G401.6 (cell line): ENCODE data around the gene ATRIP.

ENCODE experiments used
- FAIRE-seq: peaks from 2 replicates; lab custom pipeline; 2012; peaks lifted over from hg19 to GRCh38; lab: Jason Lieb, UNC

ATRIP gene

GRCh38 chr3:48423883-48424695, 22.4 kb upstream of the ATRIP start:
- FAIRE-seq: no peak

- no peak for FAIRE-seq
Observed at GRCh38 chr3:48425281-48425812, 21.2 kb upstream of the ATRIP start.

- FAIRE-seq: no peak
Observed at GRCh38 chr3:48426401-48426909, 20.1 kb upstream of the ATRIP start.

- no peak for FAIRE-seq
Observed at GRCh38 chr3:48426944-48427629, 19.4 kb upstream of the ATRIP start.

- no peak for FAIRE-seq
Observed at GRCh38 chr3:48427630-48427962, 18.9 kb upstream of the ATRIP start.

DNA sequence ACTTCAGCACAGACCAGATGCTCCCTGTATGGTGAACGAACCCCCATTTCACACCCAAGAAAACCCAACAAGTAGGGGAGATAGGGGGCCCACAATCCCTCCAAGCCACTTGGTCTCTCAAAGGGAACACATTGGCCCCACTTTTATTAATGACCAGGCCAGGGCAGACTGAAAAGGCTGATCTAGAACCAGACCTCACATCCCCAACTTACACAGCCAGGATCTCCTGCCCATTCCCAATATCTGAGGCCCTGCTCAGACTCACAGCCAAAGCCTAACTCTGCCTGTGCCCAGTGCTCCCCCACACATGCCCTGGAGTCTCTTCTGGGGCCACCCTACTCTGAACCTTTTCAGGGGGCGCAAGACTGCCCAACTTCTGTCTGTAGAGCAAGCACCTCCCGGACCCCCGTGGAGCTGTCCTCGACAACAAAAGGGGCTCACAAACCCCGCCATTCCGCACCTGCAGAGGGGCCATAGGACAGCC, 18.4 kb upstream of the ATRIP start:
- FAIRE-seq: no peak

DNA sequence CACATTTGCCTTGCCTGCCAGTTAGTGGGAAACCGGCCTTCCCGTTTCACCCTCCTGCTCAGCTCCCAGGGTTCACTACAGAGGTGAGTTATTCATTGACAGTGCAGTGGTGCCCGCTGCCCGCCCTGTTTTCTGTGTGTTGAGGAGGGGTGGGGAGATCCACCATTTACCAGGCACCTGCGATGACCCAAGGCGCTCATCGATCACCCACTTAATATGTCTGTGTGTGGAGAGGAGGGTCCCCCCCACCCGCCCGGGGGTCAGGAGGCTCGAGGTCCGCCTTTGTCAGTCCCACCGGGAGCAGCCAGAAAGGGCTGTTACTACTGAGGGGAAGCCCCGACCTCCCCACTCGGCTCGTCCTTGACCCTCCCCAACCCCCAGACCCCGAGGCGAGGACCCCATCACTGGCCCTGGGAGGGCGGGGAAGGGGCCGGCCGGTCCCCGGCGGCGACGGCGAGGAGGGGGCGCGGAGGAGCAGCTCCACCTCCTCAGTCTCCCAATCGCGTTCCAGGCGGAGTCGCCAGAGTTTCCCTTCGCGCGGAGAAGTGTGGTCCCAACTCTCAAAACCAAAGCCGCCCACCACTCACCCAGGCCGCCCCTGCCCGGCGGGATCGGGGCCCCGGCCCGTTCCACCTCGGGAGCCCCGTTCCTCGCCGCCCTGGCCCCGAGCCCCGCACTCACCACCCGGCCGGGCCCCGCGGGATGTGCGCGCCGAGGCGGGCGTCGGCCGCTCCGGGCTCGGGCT, 17.8 kb upstream of the ATRIP start:
- FAIRE-seq: no peak

DNA sequence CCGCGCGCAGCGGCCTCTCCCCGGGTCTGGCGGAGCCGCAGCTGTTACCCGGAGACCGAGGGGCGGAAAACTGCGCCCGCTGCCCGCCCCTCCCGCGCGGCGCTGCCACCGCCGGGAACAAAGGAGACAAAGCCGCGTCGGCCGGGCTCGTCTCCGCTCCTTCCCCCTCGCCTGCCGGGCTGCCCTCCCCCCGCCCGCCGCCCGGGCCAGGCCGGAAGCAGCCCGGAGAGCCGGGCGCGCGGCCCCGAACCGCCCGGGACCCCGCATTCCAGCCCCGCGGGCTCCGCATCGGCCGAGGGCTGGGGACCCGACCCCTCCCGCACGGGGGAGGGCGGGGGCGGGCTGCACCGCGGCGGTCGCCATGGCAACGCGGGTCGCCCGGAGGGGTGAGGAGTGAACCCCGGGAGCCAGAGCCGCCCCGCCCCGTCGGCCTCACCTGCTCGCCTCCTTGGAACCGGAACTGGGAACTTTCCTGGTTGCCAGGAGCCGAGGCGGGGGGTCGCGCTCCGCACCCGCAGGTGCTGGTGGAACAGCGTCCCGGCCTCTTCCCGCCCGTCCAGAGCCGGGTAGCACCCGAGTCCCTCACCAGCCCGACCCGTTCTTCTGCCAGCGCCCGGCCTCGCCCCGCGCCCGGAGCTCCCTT, 17.1 kb upstream of the ATRIP start:
- no peak for FAIRE-seq

DNA sequence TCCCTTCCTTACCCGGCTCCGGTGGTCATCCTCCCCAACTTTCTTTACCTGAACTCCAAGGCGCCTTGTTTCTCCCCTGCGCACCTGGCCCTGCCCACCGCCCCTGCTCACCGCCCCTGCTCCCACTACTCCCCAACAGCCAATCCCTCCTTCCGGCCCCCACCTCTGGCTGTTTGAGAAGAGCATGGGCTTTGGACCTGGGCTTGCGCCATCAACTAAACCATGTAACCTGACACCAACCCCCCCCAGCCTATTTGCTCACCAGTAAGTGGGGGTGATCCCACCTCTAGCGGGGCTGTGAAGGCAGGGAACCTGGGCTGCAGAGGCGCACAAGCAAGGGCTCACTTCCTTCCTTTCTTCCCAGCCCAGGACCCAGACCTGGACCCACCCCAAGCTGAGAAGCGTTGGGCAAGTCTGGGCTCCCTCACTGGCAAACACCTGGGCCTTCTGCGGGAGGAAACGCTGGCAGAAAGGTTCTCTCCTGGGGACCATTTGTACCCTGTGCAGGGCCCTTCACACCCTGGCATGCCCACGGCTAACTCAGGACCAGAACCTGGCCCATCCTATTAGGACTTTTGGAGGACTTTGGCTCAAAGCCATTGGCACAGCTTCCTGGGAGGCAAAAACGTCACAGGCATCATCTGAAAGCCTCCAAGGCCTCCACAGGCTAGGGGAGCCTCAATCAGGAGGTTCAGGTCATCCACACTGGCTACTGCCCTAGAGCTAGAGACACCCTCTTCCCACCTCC, 16.4 kb upstream of the ATRIP start, which contains the start of gene PLXNB1:
TSS of gene PLXNB1 (minus strand) at position 127 of the 748 bp plus-strand sequence. CDS start 5,475 bp downstream, outside the sequence.
- FAIRE-seq: no peak

GRCh38 chr3:48430708-48431101, 15.8 kb upstream of the ATRIP start:
- no peak for FAIRE-seq

- no peak for FAIRE-seq
Observed at GRCh38 chr3:48431224-48432029, 15.1 kb upstream of the ATRIP start.

GRCh38 chr3:48432411-48433371, 13.8 kb upstream of the ATRIP start:
- FAIRE-seq: peak; percentile 76

DNA sequence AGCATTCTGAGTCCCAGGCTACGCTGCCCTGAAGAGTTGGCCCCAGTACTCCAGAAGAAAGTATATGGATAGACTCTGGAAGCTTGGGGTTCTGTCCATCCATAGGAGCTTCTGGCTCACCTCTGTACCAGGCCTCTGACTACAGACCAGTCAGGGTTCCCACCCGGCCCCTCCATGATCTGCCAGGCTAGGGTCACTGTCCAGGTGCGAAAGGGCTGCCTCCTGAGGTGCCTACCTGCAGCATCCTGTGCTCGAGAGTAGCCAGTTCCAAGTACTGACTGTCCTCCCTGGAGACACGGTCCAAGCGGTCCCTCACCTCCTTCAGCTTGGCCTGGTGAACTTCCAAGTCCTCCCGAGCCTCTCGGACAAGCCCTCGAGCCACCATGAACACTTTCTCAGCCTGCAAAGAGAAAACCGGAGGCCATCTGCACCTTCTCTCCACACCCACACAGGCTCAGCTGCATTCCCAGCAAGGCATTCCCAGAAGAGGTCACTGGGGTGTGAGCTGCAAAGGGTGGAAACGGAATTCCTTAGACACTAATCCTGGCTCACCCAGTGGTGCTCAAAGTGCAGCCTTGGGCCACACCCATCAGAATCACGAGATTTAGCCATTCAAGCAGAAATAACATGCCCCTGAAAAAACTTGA, 12.9 kb upstream of the ATRIP start:
- no peak for FAIRE-seq

DNA sequence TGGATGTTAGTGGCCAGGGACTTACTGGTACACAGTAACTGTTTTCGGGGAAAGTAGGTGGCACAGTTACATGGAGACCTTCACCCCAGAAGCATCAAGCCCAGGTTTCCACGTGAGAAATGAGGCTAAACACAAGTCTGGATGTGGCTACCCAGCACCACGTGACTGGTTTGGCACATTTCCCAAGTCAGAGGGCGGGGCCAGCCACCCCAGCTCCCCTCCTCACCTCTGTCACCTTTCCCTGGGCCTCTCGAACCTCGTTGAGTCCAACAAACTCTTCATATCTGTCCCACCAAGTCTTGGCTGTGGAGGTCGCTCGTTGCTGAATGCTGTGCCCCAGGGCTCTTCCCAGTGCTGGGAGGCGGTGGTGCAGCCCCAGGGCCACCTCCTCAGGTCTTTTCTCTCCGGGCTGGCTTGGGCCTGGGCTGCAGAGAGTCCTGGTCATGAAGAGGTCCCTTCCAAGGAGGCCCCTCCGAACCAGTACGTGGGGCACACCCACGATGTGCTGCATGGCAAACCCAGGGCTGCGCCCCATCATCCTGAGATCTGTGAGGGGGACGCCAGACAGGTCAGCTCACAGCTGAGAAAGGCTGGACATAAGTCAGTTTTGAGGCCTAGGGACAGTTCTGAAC, 11.8 kb upstream of the ATRIP start:
- no peak for FAIRE-seq

GRCh38 chr3:48435223-48435595, 11.3 kb upstream of the ATRIP start:
- FAIRE-seq: no peak

DNA sequence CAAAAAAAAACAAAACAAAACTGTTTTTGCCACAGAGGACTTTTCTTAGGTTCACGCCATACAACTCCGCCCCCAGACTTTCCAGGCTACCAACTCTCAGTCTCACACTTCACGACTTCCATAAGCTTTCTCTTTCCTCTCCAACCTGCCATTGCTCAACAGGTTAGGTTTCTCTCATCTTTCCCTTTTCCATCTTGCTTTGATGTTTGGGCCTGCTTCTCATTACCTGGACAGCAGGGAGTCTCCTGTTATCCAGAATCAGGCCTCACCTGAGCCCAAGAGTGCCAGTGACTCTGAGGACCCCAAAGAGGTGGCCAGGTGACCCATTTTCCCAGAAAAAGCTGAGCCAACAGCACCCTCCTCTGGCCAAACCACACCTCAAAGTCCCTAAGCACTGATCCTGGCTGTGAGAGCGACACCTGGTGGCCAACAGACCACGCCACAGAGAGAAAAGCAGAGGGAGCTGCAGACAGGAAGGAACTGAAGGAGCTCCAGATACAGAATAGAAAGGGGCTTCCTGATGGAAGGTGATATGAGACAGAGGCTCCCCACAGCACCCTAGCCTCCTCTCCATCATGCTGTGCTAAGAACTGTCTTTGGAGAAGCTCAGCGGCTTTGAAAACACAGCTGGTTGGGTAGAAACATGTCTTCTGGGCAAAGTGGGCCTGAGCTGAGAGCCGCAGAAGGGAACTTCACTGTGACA, 10.6 kb upstream of the ATRIP start:
- FAIRE-seq: peak; percentile 70

- FAIRE-seq: no peak
Observed at GRCh38 chr3:48436477-48436787, 10.1 kb upstream of the ATRIP start.

DNA sequence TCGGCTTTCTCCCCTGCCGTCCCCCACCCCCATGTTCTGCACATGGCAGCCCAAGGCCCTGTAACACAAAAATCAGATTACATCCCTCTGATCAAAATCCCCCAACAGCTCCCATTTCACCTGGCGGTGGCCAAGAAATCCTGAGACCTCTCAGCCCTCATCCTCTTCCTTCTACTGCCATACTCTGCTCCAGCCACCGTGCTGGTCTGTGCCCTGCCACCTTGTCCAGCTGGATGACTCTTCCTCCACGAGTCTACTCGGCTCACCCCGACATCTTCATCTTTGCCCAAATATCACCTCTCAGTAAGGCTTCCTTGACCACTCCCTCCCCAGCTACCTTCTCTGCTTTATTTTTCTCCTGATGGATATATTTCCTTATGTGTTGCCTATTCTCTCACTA, 9.7 kb upstream of the ATRIP start:
- FAIRE-seq: no peak
